ENCODE data around the gene KBTBD2.
"Not testable (repeated sequence)": the region's sequence is repeated elsewhere in the genome, so short reads cannot be mapped to it uniquely, and the experiment has no call there.

The KBTBD2 gene

GRCh38 chr7:32855837-32856775, 35.5 kb downstream of the KBTBD2 start:
- DNase-seq (ENCODE audit: low read depth), result not testable (repeated sequence)

DNA sequence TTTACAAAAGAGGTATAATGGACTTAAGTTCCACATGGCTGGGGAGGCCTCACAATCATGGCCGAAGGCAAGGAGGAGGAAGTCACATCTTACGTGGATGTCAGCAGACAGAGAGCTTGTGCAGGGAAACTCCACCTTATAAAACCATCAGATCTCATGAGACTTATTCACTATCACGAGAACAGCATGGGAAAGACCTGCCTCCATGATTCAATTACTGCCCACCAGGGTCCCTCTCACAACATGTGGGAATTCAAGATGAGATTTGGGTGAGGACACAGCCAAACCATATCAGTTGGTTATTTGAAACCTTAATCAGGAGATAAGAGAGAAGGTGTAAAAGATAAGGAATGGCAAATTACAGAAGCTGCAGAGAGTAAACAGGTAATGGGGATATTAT, 40.9 kb downstream of the KBTBD2 start:
- not testable (repeated sequence) for DNase-seq (ENCODE audit: low read depth)

DNA sequence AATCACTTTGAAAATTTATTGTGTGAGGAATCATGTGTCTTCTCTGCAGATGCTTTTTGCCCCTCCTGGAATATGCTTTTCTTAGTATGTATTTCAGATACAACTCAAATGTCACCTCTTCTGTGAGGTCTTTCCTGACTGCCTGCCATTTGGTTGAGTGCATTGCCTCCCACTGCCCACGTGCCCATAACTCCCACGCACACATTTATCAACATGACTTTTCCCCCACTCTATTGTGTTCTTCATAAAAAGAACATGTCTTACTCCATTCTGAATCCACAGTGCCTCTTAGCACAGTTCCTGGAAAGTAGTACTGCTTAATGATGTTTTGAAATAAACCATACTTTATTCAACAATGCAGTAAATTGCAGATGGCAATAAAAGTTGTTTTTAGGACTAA, 42.9 kb downstream of the KBTBD2 start:
- DNase-seq (ENCODE audit: low read depth), result not testable (repeated sequence)

GRCh38 chr7:32846630-32847225, 44.8 kb downstream of the KBTBD2 start:
- DNase-seq (ENCODE audit: low read depth), result peak; percentile 18

GRCh38 chr7:32844748-32845147, 46.8 kb downstream of the KBTBD2 start:
- DNase-seq (ENCODE audit: low read depth), result not testable (repeated sequence)

DNA sequence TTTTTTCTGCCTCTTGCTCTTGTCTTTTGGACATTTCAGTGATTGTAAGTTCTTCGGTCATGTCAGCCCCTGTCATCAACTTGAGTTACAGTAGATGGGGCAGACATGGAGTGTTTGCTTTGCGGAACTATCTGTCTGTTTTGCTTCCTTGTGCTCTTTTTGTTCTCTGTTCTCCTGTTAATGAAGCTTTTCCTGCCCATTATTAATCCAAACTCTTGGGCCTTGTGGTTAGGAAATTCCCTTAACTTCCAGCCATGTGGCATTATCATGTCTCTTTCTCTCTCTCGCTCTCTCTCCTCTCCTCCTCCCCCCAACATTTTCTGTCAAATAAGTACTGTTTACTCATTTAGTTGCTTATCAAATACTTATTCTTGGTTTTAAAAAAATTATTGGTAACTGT, 47.8 kb downstream of the KBTBD2 start:
- not testable (repeated sequence) for DNase-seq (ENCODE audit: low read depth)

DNA sequence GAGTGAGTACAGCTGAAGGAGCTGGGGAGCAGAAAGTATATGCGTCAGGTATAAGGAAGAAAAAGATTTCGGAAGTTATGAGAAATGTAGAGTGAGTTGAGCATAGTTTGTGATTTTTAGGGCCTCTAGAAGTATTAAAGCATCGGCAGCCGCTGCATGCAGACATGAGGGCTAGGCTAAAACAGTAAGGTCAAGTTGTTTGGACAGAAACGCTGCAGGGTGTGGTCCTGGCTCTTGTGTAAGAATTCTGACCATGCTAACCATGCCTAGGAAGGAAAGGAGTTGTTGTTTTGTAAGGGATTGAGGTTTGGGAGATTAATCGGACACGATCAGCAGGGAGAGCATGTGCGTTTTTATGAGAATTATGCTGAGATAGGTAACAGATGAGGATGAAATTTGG, 51.7 kb downstream of the KBTBD2 start:
- not testable (repeated sequence) for DNase-seq (ENCODE audit: low read depth)

- DNase-seq (ENCODE audit: low read depth), result not testable (repeated sequence)
These were observed 62.4 kb downstream of the KBTBD2 start for GRCh38 chr7:32828996-32829752.
